OCI-LY7 (cell line): ENCODE measurements around the gene SPHKAP. TPM values are rescaled to one million over a fixed set of nuclear protein-coding genes. Genes with fewer than 3 reads are reported as not detected.

Experiments used
- BruUV-seq: library from RNA; stranded (reverse); fragments of 400-500 nt; replicated peaks from 2 replicates; lab custom pipeline; 2021; lab: Mats Ljungman, UMichigan
- CTCF ChIA-PET: fragments of 300-600 bp; sonication (Branson Sonifier 250); formaldehyde crosslinking; loops from one replicate; lab custom pipeline; 2022; ENCODE audit warnings: antibody characterized with exemption; ENCODE audit not compliant: unreplicated experiment; lab: Charles Lee
- POLR2A ChIA-PET: fragments of 300-600 bp; sonication (Branson Sonifier 250); formaldehyde crosslinking; loops from one replicate; lab custom pipeline; 2022; ENCODE audit warnings: antibody characterized with exemption; lab: Charles Lee
- DNase-seq: peaks from one replicate; pipeline ENCODE4 v3.0.0-alpha.2; 2015; ENCODE audit warnings: low spot score
- H2AFZ ChIP-seq: fragments of 200-600 bp; sonication (generic), shearing (Covaris generic); 2 replicates; pipeline ENCODE4 v1.6.1; 2014; ENCODE audit warnings: mild to moderate bottlenecking, antibody characterized with exemption, low read length, moderate library complexity
- H3K27ac ChIP-seq: fragments of 200-600 bp; sonication (generic); 2 replicates; pipeline ENCODE4 v1.5.1; 2014; ENCODE audit warnings: mixed run types, low read depth, mild to moderate bottlenecking, moderate library complexity, low read length, inconsistent platforms; ENCODE audit not compliant: poor library complexity, severe bottlenecking
- H3K36me3 ChIP-seq: fragments of 200-600 bp; sonication (generic); 2 replicates; pipeline ENCODE4 v1.6.1; 2014; ENCODE audit warnings: mild to moderate bottlenecking, antibody characterized with exemption, low read length, moderate library complexity, mixed read lengths; ENCODE audit not compliant: insufficient read depth
- H3K4me1 ChIP-seq: fragments of 200-600 bp; sonication (generic); 2 replicates; pipeline ENCODE4 v1.5.1; 2014; ENCODE audit warnings: mild to moderate bottlenecking, low read length; ENCODE audit not compliant: insufficient read depth, poor library complexity, severe bottlenecking
- H3K4me2 ChIP-seq: fragments of 200-600 bp; sonication (generic); 2 replicates; pipeline ENCODE4 v1.6.1; 2014; ENCODE audit warnings: mild to moderate bottlenecking, low read length
- H3K4me3 ChIP-seq: fragments of 200-600 bp; sonication (generic); 2 replicates; pipeline ENCODE4 v1.5.1; 2014; ENCODE audit warnings: mild to moderate bottlenecking, low read depth, low read length; ENCODE audit not compliant: poor library complexity, severe bottlenecking
- H3K79me2 ChIP-seq: fragments of 200-600 bp; sonication (generic); 2 replicates; pipeline ENCODE4 v1.6.1; 2016; ENCODE audit warnings: low read depth, mild to moderate bottlenecking, low read length, moderate library complexity, mixed read lengths; ENCODE audit not compliant: insufficient read depth
- H3K9me2 ChIP-seq: fragments of 200-600 bp; sonication (generic); 2 replicates; pipeline ENCODE4 v1.6.1; 2016; ENCODE audit warnings: mild to moderate bottlenecking, low read length, mixed read lengths; ENCODE audit not compliant: insufficient read depth
- H3K9me3 ChIP-seq: fragments of 200-600 bp; sonication (generic); 2 replicates; pipeline ENCODE4 v1.6.1; 2014; ENCODE audit warnings: mild to moderate bottlenecking, mixed run types, low read length, mixed read lengths
- H4K20me1 ChIP-seq: fragments of 200-600 bp; sonication (generic); 2 replicates; pipeline ENCODE4 v1.6.1; 2014; ENCODE audit warnings: mild to moderate bottlenecking, antibody characterized with exemption, low read length, moderate library complexity, mixed read lengths; ENCODE audit not compliant: insufficient read depth
- EZH2phosphoT487 ChIP-seq: fragments of 200-600 bp; sonication (generic); IDR thresholded peaks from 2 replicates; pipeline ENCODE4 v1.6.1; 2018; ENCODE audit warnings: low read depth, borderline replicate concordance, mild to moderate bottlenecking, mixed run types, antibody characterized with exemption, low read length, moderate library complexity, mixed read lengths
- intact Hi-C: fragments of 100-400 bp; cut with micrococcal nuclease; formaldehyde crosslinking; loops from one replicate; pipeline ENCODE4 v1.10.0; 2022; ENCODE audit not compliant: unreplicated experiment
- total RNA-seq, 2 experiments: library from RNA; depleted of rRNA in 1 of 2; stranded (reverse); fragments of >200 nt in 1 of 2; shearing (Covaris generic) in 1 of 2; gene quantifications; 2 replicates each; pipeline ENCODE4 v1.2.3, GENCODE V29; 2014 to 2022
- TF ChIP-seq, protein P1 (sequence below): fragments of 200-600 bp; sonication (generic); conservative IDR thresholded peaks from 2 replicates; pipeline ENCODE4 v1.5.1; 2014; ENCODE audit warnings: mild to moderate bottlenecking, antibody characterized with exemption, low read length, moderate library complexity, mixed read lengths

The SPHKAP gene
- total RNA-seq, 2 experiments from 2014 or later = not detected

DNA sequence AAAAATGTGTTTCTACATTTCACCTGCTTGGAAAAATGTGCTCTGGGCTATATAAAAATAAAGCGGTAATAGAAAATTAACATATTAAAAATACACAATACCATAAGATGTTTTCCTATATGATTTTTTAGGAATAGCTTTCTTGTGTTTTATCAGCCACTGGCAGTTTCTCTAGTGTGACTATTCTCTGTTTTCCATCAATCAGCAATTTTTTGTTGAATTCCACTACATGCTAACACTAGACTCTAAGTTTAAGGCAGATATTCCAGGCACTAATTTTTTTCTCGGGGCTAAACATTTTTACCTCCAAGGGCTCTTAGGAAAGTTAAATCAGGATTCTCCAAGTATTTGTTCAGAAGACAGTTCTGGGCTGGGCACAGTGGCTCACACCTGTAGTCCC lies 140.5 kb downstream of the SPHKAP start:
- no peaks in the 10 kb centered on the region for H3K79me2 ChIP-seq
- no peak overlapping the region for H3K4me3 ChIP-seq
- no TSS peak for BruUV-seq
- no peak overlapping the region for H3K4me2 ChIP-seq
- H3K9me3 ChIP-seq = no peaks in the 10 kb centered on the region
- no peaks in the 10 kb centered on the region for H3K9me2 ChIP-seq
- TF ChIP-seq EZH2phosphoT487 = no peak
- TF ChIP-seq, protein P1, sequence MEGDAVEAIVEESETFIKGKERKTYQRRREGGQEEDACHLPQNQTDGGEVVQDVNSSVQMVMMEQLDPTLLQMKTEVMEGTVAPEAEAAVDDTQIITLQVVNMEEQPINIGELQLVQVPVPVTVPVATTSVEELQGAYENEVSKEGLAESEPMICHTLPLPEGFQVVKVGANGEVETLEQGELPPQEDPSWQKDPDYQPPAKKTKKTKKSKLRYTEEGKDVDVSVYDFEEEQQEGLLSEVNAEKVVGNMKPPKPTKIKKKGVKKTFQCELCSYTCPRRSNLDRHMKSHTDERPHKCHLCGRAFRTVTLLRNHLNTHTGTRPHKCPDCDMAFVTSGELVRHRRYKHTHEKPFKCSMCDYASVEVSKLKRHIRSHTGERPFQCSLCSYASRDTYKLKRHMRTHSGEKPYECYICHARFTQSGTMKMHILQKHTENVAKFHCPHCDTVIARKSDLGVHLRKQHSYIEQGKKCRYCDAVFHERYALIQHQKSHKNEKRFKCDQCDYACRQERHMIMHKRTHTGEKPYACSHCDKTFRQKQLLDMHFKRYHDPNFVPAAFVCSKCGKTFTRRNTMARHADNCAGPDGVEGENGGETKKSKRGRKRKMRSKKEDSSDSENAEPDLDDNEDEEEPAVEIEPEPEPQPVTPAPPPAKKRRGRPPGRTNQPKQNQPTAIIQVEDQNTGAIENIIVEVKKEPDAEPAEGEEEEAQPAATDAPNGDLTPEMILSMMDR = no peak
- no peak overlapping the region for H2AFZ ChIP-seq
- DNase-seq = no peak
- H3K4me1 ChIP-seq = no peaks in the 10 kb centered on the region
- ChIA-PET POLR2A (interaction anchor here (0.7 kb wide), 1 partner anchor 535 kb away, joined by 6 read pairs; no protein-coding TSS in a partner anchor), CTCF (no interaction called here)
- H3K36me3 ChIP-seq = no peaks in the 10 kb centered on the region
- H4K20me1 ChIP-seq = no peaks in the 10 kb centered on the region
- H3K27ac ChIP-seq = no peak overlapping the region
- intact Hi-C loops = no loop called here

DNA sequence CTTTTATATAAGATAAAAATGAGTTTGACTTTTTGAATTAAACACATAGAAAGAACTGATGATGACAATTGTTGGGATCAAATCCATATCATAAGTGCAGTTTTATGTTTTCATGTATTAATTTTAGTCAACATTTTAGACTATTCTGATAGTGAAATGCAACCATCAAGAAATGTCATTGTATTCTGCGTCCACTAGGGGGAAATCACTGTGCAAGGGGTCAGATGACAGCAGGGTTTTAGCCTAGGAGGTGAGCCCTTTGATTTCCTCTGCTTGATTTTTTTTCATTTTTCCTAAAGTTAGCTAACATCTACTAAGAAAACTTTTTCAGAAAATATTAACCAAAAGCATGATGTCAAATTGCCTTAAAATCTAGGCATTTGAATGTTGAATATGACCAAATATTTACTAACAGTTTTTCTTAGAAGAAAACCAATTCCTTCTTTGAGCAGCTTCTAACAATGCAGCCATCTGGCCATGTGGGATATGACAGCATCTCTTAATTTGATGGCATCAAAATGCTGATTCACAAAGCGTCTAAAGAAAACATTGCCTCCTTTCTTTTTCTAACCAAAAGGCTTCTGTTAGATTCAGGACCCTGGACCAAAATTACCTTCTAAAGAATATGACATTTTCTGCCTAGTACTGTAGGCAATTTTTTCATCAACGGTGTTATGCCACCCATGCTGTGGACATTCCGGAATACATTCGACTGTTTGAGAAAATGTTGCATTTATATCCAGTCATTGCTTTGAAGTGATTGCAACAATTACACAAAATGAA lies 141.5 kb downstream of the SPHKAP start:
- Histone ChIP-seq H3K4me1 (no peaks in the 10 kb centered on the region), H3K4me3 (no peak overlapping the region), H3K79me2 (no peaks in the 10 kb centered on the region), H4K20me1 (no peaks in the 10 kb centered on the region), H2AFZ (no peak overlapping the region), H3K9me3 (no peaks in the 10 kb centered on the region), H3K4me2 (no peak overlapping the region), H3K27ac (no peak overlapping the region), H3K9me2 (no peaks in the 10 kb centered on the region), H3K36me3 (no peaks in the 10 kb centered on the region)
- ChIA-PET POLR2A (interaction anchor here (1.4 kb wide), 1 partner anchor 12 kb away, joined by 4 read pairs; no protein-coding TSS in a partner anchor), CTCF (no interaction called here)
- peak; percentile 36 for DNase-seq
- TF ChIP-seq EZH2phosphoT487 = no peak
- TF ChIP-seq, protein P1 = peak; percentile 83
- no TSS peak for BruUV-seq
- intact Hi-C loops = no loop called here

DNA sequence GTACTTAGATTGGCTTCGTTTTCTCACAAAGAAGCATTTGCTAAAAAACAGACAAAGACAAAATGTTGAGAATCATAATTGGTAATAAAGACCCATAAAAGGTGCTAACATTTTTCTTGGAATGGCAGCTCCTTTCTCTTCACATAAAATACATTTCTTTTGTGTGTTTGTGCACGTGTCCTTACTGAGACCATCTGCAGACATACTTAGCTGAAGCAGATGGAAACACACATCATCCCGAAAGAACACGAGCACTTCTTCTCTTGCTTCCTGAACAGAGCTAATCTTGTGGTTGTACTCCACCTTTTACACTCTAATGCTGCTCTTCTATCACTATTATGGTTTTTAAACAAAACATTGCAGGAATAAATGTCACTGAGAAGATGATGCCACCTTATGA lies 142.5 kb downstream of the SPHKAP start:
- intact Hi-C loops = no loop called here
- DNase-seq = no peak
- no TSS peak for BruUV-seq
- Histone ChIP-seq H3K79me2 (no peaks in the 10 kb centered on the region), H3K4me1 (no peaks in the 10 kb centered on the region), H3K4me2 (no peak overlapping the region), H3K9me3 (no peaks in the 10 kb centered on the region), H4K20me1 (no peaks in the 10 kb centered on the region), H3K4me3 (no peak overlapping the region), H2AFZ (no peak overlapping the region), H3K27ac (no peak overlapping the region), H3K36me3 (no peaks in the 10 kb centered on the region), H3K9me2 (no peaks in the 10 kb centered on the region)
- TF ChIP-seq EZH2phosphoT487 = no peak
- TF ChIP-seq, protein P1 = no peak
- ChIA-PET POLR2A (interaction anchor here (1.4 kb wide), 1 partner anchor 11 kb away, joined by 4 read pairs; no protein-coding TSS in a partner anchor), CTCF (no interaction called here)
